Left lung (tissue), 10 donors: ENCODE measurements around the gene TMF1. TPM values are rescaled to one million over a fixed set of nuclear protein-coding genes. Genes with fewer than 3 reads are reported as not detected.
A peak's percentile ranks its signal among the peaks of the same experiment; 100 is the strongest.

ENCODE experiments used
- ATAC-seq: fragments of 200-7000 bp; cut with Tn5 transposase; one replicate; pipeline ENCODE4 v1.9.1; 2020; ENCODE audit warnings: moderate library complexity
- DNase-seq, 4 donors: peaks; one replicate each; pipeline ENCODE4 v3.0.0-alpha.2; 2013 to 2020
- H3K27ac ChIP-seq, 2 donors: fragments of 200-600 bp; sonication (generic) in 1 of 2; one replicate each; pipeline versions ENCODE4 v1.5.0 to v1.8.0; 2020 to 2021
- H3K27me3 ChIP-seq, 2 donors: fragments of 200-600 bp; sonication (generic) in 1 of 2; one replicate each; pipeline versions ENCODE4 v1.5.0 to v1.8.0; 2020 to 2021
- H3K36me3 ChIP-seq, 2 donors: fragments of 200-600 bp; sonication (generic) in 1 of 2; one replicate each; pipeline versions ENCODE4 v1.5.0 to v1.8.0; 2020 to 2021
- H3K4me1 ChIP-seq, 2 donors: fragments of 200-600 bp; one replicate each; pipeline ENCODE4 v1.8.0; 2021
- H3K4me3 ChIP-seq, 2 donors: fragments of 200-600 bp; sonication (generic) in 1 of 2; one replicate each; pipeline versions ENCODE4 v1.5.0 to v1.8.0; 2020 to 2021; ENCODE audit warnings: mild to moderate bottlenecking in 1 of 2
- H3K9me3 ChIP-seq, 2 donors: fragments of 200-600 bp; sonication (generic) in 1 of 2; one replicate each; pipeline versions ENCODE4 v1.5.0 to v1.8.0; 2020 to 2021
- CTCF ChIP-seq, 2 donors: fragments of 200-600 bp; sonication (generic) in 1 of 2; IDR thresholded peaks; one replicate each; pipeline versions ENCODE4 v1.5.0 to v1.8.0; 2021; ENCODE audit warnings: antibody characterized with exemption in 2 of 2
- intact Hi-C, 2 donors: fragments of 100-400 bp; cut with DNase I; formaldehyde crosslinking; loops; one replicate each; pipeline versions ENCODE4 v1.11.2 to v1.14.2; 2022
- polyA plus RNA-seq, 6 donors: library from polyadenylated mRNA; unstranded; fragments of 120-200 nt; gene quantifications; one replicate each; pipeline ENCODE4 v1.2.1, GENCODE V29; 2013; ENCODE audit not compliant: insufficient read length in 6 of 6
- total RNA-seq, 2 donors: library from RNA; stranded (reverse); fragmentation: NEBNext Ultra II Directional; extraction: Animal tissue kit (Norgen Biotek cat#: 25700); gene quantifications; one replicate each; pipeline ENCODE4 v1.2.1, GENCODE V29; 2021
- donor health status: DM: no; HTN: yes; CAD: no.
- donor health status: DM: no; HTN: no; CAD: no.

Gene TMF1
- total and polyA plus RNA-seq, 8 donors: 38.4 to 61.1 (median 50.2) TPM

- peaks cover 3 to 32% of the 10 kb centered on the region in 2 donors for H3K4me1 ChIP-seq
- H3K27ac ChIP-seq: peak overlapping the region; percentile 13 to 33
- peaks cover 0 to 49% of the 10 kb centered on the region in 2 donors for H3K36me3 ChIP-seq
- H3K9me3 ChIP-seq: no peaks in the 10 kb centered on the region
- no peak overlapping the region for H3K4me3 ChIP-seq
- DNase-seq (peak in 1 of 4 donors; percentile 11), ATAC-seq (no peak)
- intact Hi-C loops: no loop called here
- H3K27me3 ChIP-seq: no peaks in the 10 kb centered on the region
- no peak for TF ChIP-seq CTCF (IDR thresholded peaks at IDR 0.05)
Observed at GRCh38 chr3:69008980-69009379, 43.2 kb downstream of the TMF1 start.

- Histone ChIP-seq H3K4me3 (no peak overlapping the region), H3K27ac (peak overlapping the region in 1 of 2 donors; percentile 51), H3K9me3 (no peaks in the 10 kb centered on the region), H3K27me3 (no peaks in the 10 kb centered on the region), H3K4me1 (peaks cover 3 to 11% of the 10 kb centered on the region in 2 donors), H3K36me3 (peaks cover 0 to 78% of the 10 kb centered on the region in 2 donors)
- intact Hi-C loops: no loop called here
- TF ChIP-seq CTCF (IDR thresholded peaks at IDR 0.05): no peak
- ATAC-seq (no peak), DNase-seq (peak in 1 of 4 donors; percentile 20)
Observed at GRCh38 chr3:69005791-69006482, 46.2 kb downstream of the TMF1 start.

GRCh38 chr3:69005071-69005790 is 46.9 kb downstream of the TMF1 start:
- Histone ChIP-seq H3K27ac (peak overlapping the region in 1 of 2 donors; percentile 51), H3K36me3 (peaks cover 0 to 85% of the 10 kb centered on the region in 2 donors), H3K9me3 (no peaks in the 10 kb centered on the region), H3K4me1 (peaks cover 3 to 5% of the 10 kb centered on the region in 2 donors), H3K27me3 (no peaks in the 10 kb centered on the region), H3K4me3 (no peak overlapping the region)
- ATAC-seq: no peak
- no peak for TF ChIP-seq CTCF (IDR thresholded peaks at IDR 0.05)
- intact Hi-C loops: no loop called here
- DNase-seq: peak in 1 of 4 donors; percentile 23

GRCh38 chr3:69004138-69004537 is 48.0 kb downstream of the TMF1 start:
- intact Hi-C loops: no loop called here
- TF ChIP-seq CTCF (IDR thresholded peaks at IDR 0.05): no peak
- no peak for ATAC-seq
- DNase-seq: peak in 2 of 4 donors; percentile 35 to 59
- H3K9me3 ChIP-seq: no peaks in the 10 kb centered on the region
- H3K27me3 ChIP-seq: no peaks in the 10 kb centered on the region
- no peak overlapping the region for H3K4me3 ChIP-seq
- H3K27ac ChIP-seq: no peak overlapping the region
- H3K4me1 ChIP-seq: peaks cover 0 to 2% of the 10 kb centered on the region in 2 donors
- peaks cover 0 to 90% of the 10 kb centered on the region in 2 donors for H3K36me3 ChIP-seq

GRCh38 chr3:68999605-69000004 is 52.5 kb downstream of the TMF1 start:
- intact Hi-C loops: no loop called here
- no peak for TF ChIP-seq CTCF (IDR thresholded peaks at IDR 0.05)
- Histone ChIP-seq H3K27me3 (no peaks in the 10 kb centered on the region), H3K27ac (no peak overlapping the region), H3K4me3 (no peak overlapping the region), H3K4me1 (no peaks in the 10 kb centered on the region), H3K9me3 (no peaks in the 10 kb centered on the region), H3K36me3 (peaks cover 0 to 89% of the 10 kb centered on the region in 2 donors)
- no peak for ATAC-seq
- no peak for DNase-seq
